T-helper 17 cell (primary cell): ENCODE results near the gene PELO. TPM values are rescaled to one million over a fixed set of nuclear protein-coding genes. Genes with fewer than 3 reads are reported as not detected.

Experiments used
- ATAC-seq: fragments of 150-1000 bp; cut with Tn5 transposase; 2 replicates; pipeline ENCODE4 v1.10.0; 2021; ENCODE audit warnings: mild to moderate bottlenecking, moderate library complexity
- DNase-seq, 3 donors: peaks; one replicate each; pipeline versions ENCODE4 v3.0.0 to v3.0.0-alpha.2; 2020 to 2021
- H3K9me3 ChIP-seq: one replicate; pipeline ENCODE4 v1.7.0; 2013; ENCODE audit warnings: low read length, mild to moderate bottlenecking; ENCODE audit not compliant: control insufficient read depth, poor library complexity, severe bottlenecking
- H3K27ac Mint-ChIP-seq: one replicate; pipeline ENCODE4 v1.8.0; 2022; ENCODE audit warnings: mild to moderate bottlenecking, moderate library complexity, mixed read lengths
- H3K27me3 Mint-ChIP-seq: one replicate; pipeline ENCODE4 v1.8.0; 2022; ENCODE audit warnings: mixed read lengths
- H3K36me3 Mint-ChIP-seq: one replicate; pipeline ENCODE4 v1.8.0; 2022; ENCODE audit warnings: low read depth, mixed read lengths
- H3K4me1 Mint-ChIP-seq: one replicate; pipeline ENCODE4 v1.8.0; 2022; ENCODE audit warnings: mild to moderate bottlenecking, mixed read lengths
- H3K4me3 Mint-ChIP-seq: one replicate; pipeline ENCODE4 v1.8.0; 2022; ENCODE audit warnings: mild to moderate bottlenecking, moderate library complexity, mixed read lengths
- total RNA-seq, 4 donors: library from RNA in 2 of 4; stranded (reverse) in 2 of 4; gene quantifications; one replicate each; pipeline ENCODE4 v1.2.3 and lab custom pipeline; 2022 to 2026

Gene PELO
- total RNA-seq, 2 donors from 2014 or later: 6.0 to 8.1 TPM

DNA sequence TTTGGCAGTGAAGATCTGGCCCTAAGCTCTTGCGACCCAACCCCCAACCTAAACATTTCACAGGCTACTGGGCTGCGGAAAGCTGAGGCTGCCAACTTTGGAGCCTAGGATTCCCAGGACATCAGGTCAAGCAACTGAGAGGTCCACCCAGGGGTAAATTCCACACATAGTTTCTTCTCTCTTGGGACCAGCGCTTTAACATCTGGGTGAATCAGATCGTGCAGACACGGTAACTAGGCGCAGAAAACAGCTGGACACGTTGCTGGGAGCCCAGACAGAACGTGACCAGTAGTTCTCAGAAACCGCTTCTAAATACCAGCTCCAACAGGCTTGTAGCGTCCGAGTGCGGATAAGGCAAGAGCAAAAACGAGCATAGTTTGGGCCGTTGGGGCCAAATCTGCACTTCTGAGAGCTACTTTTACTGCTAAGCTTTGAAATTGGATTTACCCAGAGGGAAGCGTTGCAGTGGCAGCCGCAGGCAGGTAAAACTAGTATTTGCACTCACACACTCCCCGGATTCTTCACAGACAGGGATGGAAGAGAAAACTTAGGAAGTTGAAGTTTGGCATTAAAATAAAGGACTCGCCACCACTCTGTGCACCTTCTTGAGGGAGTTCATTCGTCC lies 11.8 kb downstream of the PELO start:
- peaks cover 3% of the 10 kb centered on the region for H3K36me3 Mint-ChIP-seq
- DNase-seq (peak in 1 of 3 donors; percentile 7), ATAC-seq (peak; percentile 44)
- no peaks in the 10 kb centered on the region for H3K9me3 ChIP-seq
- no peaks in the 10 kb centered on the region for H3K27me3 Mint-ChIP-seq
- peak overlapping the region; percentile 98 for H3K4me3 Mint-ChIP-seq
- H3K4me1 Mint-ChIP-seq: peaks cover 46% of the 10 kb centered on the region
- peak overlapping the region; percentile 97 for H3K27ac Mint-ChIP-seq

DNA sequence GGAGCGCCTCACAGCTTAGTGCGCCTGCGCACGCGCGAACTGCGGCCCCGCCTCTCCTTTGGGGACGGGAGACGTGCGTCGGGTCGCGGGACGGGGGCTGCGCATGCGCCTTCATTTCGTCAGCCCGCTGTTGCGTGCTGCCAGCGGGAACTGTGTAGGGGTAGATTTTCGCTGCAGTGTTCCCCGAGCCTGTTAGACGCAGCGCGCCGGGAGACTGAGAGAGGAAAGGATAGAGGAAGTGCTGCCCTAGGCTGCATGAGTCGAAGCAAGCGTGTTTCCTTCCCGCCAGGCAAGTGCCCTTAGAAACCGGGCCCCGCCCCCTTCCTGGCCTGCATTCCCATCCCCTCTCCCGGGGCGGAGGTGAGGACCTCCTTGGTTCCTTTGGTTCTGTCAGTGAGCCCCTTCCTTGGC lies 12.3 kb downstream of the PELO start:
- H3K4me1 Mint-ChIP-seq: peaks cover 49% of the 10 kb centered on the region
- ATAC-seq (peak; percentile 89), DNase-seq (peak; percentile 93 to 95 (median 94))
- peak overlapping the region; percentile 97 for H3K27ac Mint-ChIP-seq
- no peaks in the 10 kb centered on the region for H3K9me3 ChIP-seq
- peaks cover 6% of the 10 kb centered on the region for H3K36me3 Mint-ChIP-seq
- H3K27me3 Mint-ChIP-seq: no peaks in the 10 kb centered on the region
- H3K4me3 Mint-ChIP-seq: peak overlapping the region; percentile 98

DNA sequence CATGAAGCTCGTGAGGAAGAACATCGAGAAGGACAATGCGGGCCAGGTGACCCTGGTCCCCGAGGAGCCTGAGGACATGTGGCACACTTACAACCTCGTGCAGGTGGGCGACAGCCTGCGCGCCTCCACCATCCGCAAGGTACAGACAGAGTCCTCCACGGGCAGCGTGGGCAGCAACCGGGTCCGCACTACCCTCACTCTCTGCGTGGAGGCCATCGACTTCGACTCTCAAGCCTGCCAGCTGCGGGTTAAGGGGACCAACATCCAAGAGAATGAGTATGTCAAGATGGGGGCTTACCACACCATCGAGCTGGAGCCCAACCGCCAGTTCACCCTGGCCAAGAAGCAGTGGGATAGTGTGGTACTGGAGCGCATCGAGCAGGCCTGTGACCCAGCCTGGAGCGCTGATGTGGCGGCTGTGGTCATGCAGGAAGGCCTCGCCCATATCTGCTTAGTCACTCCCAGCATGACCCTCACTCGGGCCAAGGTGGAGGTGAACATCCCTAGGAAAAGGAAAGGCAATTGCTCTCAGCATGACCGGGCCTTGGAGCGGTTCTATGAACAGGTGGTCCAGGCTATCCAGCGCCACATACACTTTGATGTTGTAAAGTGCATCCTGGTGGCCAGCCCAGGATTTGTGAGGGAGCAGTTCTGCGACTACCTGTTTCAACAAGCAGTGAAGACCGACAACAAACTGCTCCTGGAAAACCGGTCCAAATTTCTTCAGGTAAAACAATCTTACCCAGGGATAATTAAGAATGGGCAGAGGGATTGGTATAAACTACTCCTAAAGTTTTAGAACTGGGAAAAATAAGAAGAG lies 12.9 kb downstream of the PELO start:
- Mint-ChIP-seq H3K4me1 (peaks cover 53% of the 10 kb centered on the region), H3K27ac (peak overlapping the region; percentile 97), H3K36me3 (peaks cover 6% of the 10 kb centered on the region), H3K27me3 (no peaks in the 10 kb centered on the region), H3K4me3 (peak overlapping the region; percentile 98)
- DNase-seq: peak; percentile 16 to 40 (median 25)
- H3K9me3 ChIP-seq: no peaks in the 10 kb centered on the region
- peak; percentile 51 for ATAC-seq

DNA sequence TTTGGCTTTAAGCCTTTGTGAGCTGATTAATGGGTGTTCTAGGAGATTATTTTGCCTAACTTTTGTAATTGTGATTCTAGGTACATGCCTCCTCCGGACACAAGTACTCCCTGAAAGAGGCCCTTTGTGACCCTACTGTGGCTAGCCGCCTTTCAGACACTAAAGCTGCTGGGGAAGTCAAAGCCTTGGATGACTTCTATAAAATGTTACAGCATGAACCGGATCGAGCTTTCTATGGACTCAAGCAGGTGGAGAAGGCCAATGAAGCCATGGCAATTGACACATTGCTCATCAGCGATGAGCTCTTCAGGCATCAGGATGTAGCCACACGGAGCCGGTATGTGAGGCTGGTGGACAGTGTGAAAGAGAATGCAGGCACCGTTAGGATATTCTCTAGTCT lies 13.6 kb downstream of the PELO start:
- no peaks in the 10 kb centered on the region for H3K9me3 ChIP-seq
- Mint-ChIP-seq H3K4me3 (peak overlapping the region; percentile 98), H3K4me1 (peaks cover 53% of the 10 kb centered on the region), H3K27ac (peak overlapping the region; percentile 97), H3K36me3 (peaks cover 6% of the 10 kb centered on the region), H3K27me3 (no peaks in the 10 kb centered on the region)
- DNase-seq: no peak
- ATAC-seq: no peak

DNA sequence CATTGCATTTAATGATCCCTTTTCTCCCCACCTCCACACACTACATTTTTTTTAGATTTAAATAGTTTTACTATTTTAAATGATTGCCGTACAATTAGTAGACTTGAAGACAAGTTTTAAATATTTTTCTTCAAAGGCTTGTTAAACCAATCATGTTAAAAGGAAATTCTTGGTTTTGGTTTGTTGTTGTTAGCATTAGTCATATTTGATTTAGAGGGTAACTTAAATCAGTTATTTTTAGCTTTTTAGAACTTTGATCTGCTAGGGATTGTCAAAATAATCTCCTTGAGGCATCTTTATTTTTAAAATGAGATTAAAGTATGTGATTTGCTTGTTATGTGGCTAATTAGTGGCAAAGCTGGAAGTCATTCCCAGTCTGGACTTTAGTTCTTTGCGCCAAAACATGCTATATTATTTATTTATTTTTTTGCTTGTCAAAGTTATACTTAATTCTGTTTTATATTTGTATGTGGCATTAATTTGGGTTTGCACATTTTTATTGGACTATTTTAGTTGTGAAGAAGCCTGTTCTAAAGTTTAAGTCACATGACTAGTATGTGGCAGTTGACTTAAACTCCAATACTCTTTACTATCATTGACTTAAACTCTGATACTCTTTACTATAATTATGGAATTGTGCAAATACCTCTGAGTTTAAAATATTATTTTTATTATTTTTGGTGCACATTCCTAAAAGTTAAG lies 14.7 kb downstream of the PELO start:
- no peaks in the 10 kb centered on the region for H3K9me3 ChIP-seq
- ATAC-seq (no peak), DNase-seq (no peak)
- H3K27ac Mint-ChIP-seq: no peak overlapping the region
- peaks cover 49% of the 10 kb centered on the region for H3K4me1 Mint-ChIP-seq
- H3K36me3 Mint-ChIP-seq: peaks cover 6% of the 10 kb centered on the region
- H3K4me3 Mint-ChIP-seq: peak overlapping the region; percentile 19
- H3K27me3 Mint-ChIP-seq: no peaks in the 10 kb centered on the region

DNA sequence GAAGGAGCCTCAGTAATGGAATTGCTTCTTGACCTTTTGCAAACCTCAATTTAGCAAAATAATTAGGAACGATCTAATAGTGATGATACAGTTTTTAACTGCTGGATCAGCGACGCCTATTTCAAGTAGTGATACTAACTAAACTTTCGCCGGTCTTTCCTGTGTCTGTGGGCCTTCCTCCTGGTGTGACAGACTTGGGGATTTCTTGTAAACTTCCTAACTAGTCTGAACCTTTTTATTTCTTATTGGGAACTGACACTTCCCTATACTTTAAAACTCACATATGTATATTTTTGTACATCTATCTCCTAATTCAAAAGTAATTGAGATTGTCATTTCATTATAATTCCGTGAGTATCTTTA lies 15.2 kb downstream of the PELO start:
- DNase-seq (no peak), ATAC-seq (no peak)
- no peaks in the 10 kb centered on the region for H3K27me3 Mint-ChIP-seq
- no peak overlapping the region for H3K4me3 Mint-ChIP-seq
- peaks cover 6% of the 10 kb centered on the region for H3K36me3 Mint-ChIP-seq
- peaks cover 43% of the 10 kb centered on the region for H3K4me1 Mint-ChIP-seq
- no peaks in the 10 kb centered on the region for H3K9me3 ChIP-seq
- H3K27ac Mint-ChIP-seq: no peak overlapping the region

DNA sequence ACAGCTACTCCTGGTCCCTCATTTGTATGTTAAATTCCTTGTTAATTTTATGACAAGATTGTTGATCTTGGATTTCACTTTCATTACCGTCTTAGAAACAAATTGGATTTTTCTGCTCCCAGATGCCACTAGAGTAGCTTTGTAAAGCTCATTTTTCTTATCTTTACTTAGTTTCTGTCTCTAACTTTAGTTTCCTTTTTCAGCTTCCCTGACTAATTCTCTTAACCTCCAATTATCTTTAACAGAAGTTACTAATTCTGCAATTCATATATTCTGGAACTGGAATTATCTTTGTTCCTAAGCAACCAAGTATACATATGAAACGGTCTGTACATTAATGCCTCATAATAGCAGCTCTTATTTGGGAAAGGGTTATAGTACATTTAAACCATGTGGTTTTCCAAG lies 16.7 kb downstream of the PELO start:
- no peak overlapping the region for H3K4me3 Mint-ChIP-seq
- peaks cover 31% of the 10 kb centered on the region for H3K4me1 Mint-ChIP-seq
- H3K27ac Mint-ChIP-seq: peak overlapping the region; percentile 55
- peaks cover 6% of the 10 kb centered on the region for H3K36me3 Mint-ChIP-seq
- no peak for DNase-seq
- ATAC-seq: no peak
- no peaks in the 10 kb centered on the region for H3K27me3 Mint-ChIP-seq
- H3K9me3 ChIP-seq: no peaks in the 10 kb centered on the region

DNA sequence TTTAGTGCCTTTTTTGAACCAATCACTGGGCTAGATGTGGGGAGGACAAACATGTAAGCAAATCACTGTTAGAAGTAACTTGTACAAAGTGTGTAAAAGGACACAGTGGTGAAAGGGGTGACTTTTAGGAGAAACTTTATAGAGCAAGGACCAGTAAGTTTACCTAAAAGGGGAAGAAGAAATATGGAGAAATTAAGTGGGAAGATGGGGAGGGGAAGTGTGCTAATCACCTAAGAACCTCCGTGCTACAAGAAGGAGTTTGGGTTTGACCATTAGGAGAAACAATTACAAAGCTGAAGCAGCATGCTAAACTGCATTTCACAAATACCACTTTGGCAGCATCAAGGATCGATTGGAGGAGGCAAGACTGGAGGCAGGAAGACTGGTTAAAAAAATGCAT lies 17.3 kb downstream of the PELO start:
- peak overlapping the region; percentile 55 for H3K27ac Mint-ChIP-seq
- H3K4me1 Mint-ChIP-seq: peaks cover 29% of the 10 kb centered on the region
- DNase-seq: no peak
- peak overlapping the region; percentile 39 for H3K4me3 Mint-ChIP-seq
- H3K36me3 Mint-ChIP-seq: peaks cover 4% of the 10 kb centered on the region
- no peak for ATAC-seq
- H3K9me3 ChIP-seq: no peaks in the 10 kb centered on the region
- H3K27me3 Mint-ChIP-seq: no peaks in the 10 kb centered on the region

DNA sequence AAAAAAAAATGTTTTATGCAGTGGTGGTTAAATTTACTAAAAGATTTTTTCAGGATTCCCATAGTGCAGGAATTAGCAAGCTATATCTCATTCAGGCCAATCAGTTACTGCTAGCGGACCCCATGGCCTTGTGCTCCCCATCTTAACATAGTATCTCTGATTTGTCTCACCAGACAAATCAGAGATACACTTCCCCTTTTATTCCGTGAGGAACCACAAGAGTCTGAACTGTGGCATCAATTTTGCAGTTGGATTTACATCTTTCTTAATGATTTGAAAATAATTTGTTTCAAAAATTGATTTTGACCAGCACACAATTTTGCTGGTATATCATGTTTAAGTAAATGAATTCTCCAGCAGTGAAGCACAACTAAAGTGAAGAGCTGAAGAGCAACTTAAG lies 17.9 kb downstream of the PELO start:
- ATAC-seq: no peak
- H3K9me3 ChIP-seq: no peaks in the 10 kb centered on the region
- Mint-ChIP-seq H3K27me3 (no peaks in the 10 kb centered on the region), H3K36me3 (peaks cover 4% of the 10 kb centered on the region), H3K27ac (peak overlapping the region; percentile 55), H3K4me1 (peaks cover 24% of the 10 kb centered on the region), H3K4me3 (no peak overlapping the region)
- no peak for DNase-seq

DNA sequence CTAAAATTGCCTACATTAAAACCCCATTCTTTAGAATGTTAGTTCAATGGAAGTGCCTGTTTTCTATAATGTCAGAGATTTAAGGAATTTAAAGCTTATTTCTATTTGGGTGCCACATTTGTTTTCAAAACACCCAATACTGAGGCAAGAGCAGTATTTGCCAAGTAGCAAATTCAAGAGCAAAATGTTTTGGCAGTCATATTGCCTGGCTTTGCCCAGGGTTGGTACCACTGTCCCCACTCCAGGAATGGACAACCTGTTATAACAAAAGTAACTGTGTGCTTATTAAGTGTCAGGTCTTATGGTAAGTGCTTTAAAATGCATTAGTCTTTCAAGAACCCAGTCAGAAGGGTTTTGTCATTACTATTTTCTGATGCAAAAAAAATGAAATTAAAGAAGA lies 19.3 kb downstream of the PELO start:
- Mint-ChIP-seq H3K27me3 (no peaks in the 10 kb centered on the region), H3K4me1 (peaks cover 14% of the 10 kb centered on the region), H3K36me3 (peaks cover 4% of the 10 kb centered on the region), H3K4me3 (no peak overlapping the region), H3K27ac (no peak overlapping the region)
- DNase-seq: no peak
- no peaks in the 10 kb centered on the region for H3K9me3 ChIP-seq
- ATAC-seq: no peak

DNA sequence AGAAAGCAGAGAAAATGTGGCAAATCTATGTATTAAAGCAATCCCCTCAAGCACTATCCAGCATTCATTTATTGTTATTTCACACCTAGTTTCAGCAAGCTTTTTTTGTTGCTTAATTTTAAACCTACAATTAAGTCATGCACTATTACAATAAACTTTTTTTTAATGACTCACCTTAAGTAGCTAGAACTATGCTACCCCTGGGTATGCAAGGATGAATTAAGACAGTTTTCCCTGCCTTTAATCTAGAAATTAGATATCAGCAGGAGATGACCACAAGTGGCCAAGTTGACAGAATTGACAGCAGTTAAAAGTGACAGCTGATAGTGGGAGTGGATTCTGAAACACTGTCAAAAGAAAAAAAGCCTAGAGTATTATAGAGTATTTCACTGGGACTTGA lies 20.0 kb downstream of the PELO start:
- Mint-ChIP-seq H3K36me3 (peaks cover 4% of the 10 kb centered on the region), H3K27me3 (no peaks in the 10 kb centered on the region), H3K4me3 (no peak overlapping the region), H3K27ac (no peak overlapping the region), H3K4me1 (peaks cover 14% of the 10 kb centered on the region)
- ATAC-seq: no peak
- H3K9me3 ChIP-seq: no peaks in the 10 kb centered on the region
- DNase-seq: no peak

DNA sequence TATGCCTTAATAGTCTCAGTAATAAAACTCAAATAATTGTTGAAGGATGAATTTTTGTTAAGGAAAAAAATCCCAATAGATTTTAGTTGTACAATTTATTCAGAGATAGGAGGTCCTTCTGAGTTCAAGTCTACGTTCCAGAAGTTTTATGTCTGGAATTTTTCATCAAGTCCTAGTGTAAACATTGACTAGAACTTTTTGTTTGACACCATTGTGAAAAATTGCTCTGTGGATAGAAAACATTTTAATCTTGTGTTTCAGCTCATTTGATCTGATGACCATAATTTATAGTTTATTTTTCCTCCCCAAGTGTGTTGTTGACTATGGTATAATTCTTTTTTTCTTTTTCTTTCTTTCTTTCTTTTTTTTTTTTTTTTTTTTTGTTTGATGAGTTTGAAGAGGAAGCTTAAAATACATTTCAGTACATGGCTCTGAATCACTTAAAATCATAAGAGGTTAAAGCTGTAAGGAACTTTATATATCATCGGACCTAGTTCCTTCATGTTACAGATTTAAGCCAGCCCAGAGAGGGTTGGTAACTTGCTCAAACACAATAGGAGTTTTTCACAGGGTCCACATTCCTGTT lies 20.7 kb downstream of the PELO start:
- ATAC-seq (no peak), DNase-seq (no peak)
- no peak overlapping the region for H3K4me3 Mint-ChIP-seq
- no peaks in the 10 kb centered on the region for H3K9me3 ChIP-seq
- H3K27me3 Mint-ChIP-seq: no peaks in the 10 kb centered on the region
- H3K36me3 Mint-ChIP-seq: peaks cover 4% of the 10 kb centered on the region
- H3K4me1 Mint-ChIP-seq: peaks cover 11% of the 10 kb centered on the region
- H3K27ac Mint-ChIP-seq: no peak overlapping the region

DNA sequence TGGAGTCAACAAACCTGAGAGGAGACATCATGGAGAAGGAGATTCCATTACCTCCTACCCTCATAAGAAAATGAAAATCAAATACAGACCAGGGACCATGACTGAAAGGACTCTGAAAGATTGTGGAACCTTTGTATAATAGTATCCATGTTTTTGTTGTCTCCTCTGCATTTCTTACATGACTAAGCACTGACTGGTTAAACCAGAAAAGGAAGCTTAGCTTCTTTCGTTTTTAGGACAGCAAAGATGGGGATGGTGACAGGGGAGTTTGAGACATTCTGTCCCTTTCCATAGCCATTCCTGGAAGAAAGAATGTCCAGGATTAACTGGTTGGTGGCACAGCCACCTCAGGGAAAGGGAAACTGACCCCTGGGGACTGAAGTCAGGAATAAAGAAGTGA lies 22.2 kb downstream of the PELO start:
- peaks cover 5% of the 10 kb centered on the region for H3K4me1 Mint-ChIP-seq
- DNase-seq: no peak
- no peaks in the 10 kb centered on the region for H3K9me3 ChIP-seq
- no peaks in the 10 kb centered on the region for H3K36me3 Mint-ChIP-seq
- H3K4me3 Mint-ChIP-seq: no peak overlapping the region
- no peaks in the 10 kb centered on the region for H3K27me3 Mint-ChIP-seq
- no peak for ATAC-seq
- no peak overlapping the region for H3K27ac Mint-ChIP-seq
